ENCODE data around the gene TMEM181. TPM values are rescaled to one million over a fixed set of nuclear protein-coding genes. Genes with fewer than 3 reads are reported as not detected.

The TMEM181 gene
- total and polyA plus RNA-seq, 2 of the 13 experiments (the other 11 are each of a cell fraction or from before 2014, with no cell fraction given) = 59.1 to 108 TPM

- TF ChIP-seq, protein P1, sequence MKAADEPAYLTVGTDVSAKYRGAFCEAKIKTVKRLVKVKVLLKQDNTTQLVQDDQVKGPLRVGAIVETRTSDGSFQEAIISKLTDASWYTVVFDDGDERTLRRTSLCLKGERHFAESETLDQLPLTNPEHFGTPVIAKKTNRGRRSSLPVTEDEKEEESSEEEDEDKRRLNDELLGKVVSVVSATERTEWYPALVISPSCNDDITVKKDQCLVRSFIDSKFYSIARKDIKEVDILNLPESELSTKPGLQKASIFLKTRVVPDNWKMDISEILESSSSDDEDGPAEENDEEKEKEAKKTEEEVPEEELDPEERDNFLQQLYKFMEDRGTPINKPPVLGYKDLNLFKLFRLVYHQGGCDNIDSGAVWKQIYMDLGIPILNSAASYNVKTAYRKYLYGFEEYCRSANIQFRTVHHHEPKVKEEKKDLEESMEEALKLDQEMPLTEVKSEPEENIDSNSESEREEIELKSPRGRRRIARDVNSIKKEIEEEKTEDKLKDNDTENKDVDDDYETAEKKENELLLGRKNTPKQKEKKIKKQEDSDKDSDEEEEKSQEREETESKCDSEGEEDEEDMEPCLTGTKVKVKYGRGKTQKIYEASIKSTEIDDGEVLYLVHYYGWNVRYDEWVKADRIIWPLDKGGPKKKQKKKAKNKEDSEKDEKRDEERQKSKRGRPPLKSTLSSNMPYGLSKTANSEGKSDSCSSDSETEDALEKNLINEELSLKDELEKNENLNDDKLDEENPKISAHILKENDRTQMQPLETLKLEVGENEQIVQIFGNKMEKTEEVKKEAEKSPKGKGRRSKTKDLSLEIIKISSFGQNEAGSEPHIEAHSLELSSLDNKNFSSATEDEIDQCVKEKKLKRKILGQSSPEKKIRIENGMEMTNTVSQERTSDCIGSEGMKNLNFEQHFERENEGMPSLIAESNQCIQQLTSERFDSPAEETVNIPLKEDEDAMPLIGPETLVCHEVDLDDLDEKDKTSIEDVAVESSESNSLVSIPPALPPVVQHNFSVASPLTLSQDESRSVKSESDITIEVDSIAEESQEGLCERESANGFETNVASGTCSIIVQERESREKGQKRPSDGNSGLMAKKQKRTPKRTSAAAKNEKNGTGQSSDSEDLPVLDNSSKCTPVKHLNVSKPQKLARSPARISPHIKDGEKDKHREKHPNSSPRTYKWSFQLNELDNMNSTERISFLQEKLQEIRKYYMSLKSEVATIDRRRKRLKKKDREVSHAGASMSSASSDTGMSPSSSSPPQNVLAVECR (CRISPR knock-in tag; IDR thresholded peaks at IDR 0.05; ENCODE audit: borderline replicate concordance) = peak; percentile 96; the same call in 1 of the 2 replicates
- TF ChIP-seq TBX2 (CRISPR knock-in tag; IDR thresholded peaks at IDR 0.05; ENCODE audit: borderline replicate concordance) (peak; percentile 99), POLR2G (IDR thresholded peaks at IDR 0.05; ENCODE audit: low read depth, low read length) (peak; percentile 68; the same call in 1 of the 2 replicates), TOE1 (CRISPR knock-in tag; IDR thresholded peaks at IDR 0.05) (peak; percentile 46; the same call in 1 of the 2 replicates), RARG (CRISPR knock-in tag; IDR thresholded peaks at IDR 0.05; ENCODE audit: low read depth) (peak; percentile 89; the same call in 1 of the 2 replicates), ZNF496 (CRISPR knock-in tag; IDR thresholded peaks at IDR 0.05; ENCODE audit: insufficient replicate concordance) (no peak), SOX13 (IDR thresholded peaks at IDR 0.05) (no peak), SOX13 (CRISPR knock-in tag; conservative IDR thresholded peaks at IDR 0.05 in 1 of 2, IDR thresholded peaks at IDR 0.05 in 1 of 2) (peak in 1 of 2 experiments; percentile 92; a peak in 2 of 4 replicates), NFE2L1 (CRISPR knock-in tag; IDR thresholded peaks at IDR 0.05; ENCODE audit: borderline replicate concordance) (peak; percentile 51; the same call in 1 of the 2 replicates), ZNF382 (CRISPR knock-in tag; IDR thresholded peaks at IDR 0.05; ENCODE audit: borderline replicate concordance) (no peak), ERF (CRISPR knock-in tag; IDR thresholded peaks at IDR 0.05) (peak; percentile 99), ZNF704 (CRISPR knock-in tag; IDR thresholded peaks at IDR 0.05; ENCODE audit: borderline replicate concordance) (peak; percentile 76; the same call in 1 of the 2 replicates), PAF1 (CRISPR knock-in tag; IDR thresholded peaks at IDR 0.05) (peak; percentile 75; the same call in 1 of the 2 replicates), GMEB1 (CRISPR knock-in tag; IDR thresholded peaks at IDR 0.05; ENCODE audit: borderline replicate concordance) (peak; percentile 89), ZNF839 (CRISPR knock-in tag; IDR thresholded peaks at IDR 0.05; ENCODE audit: borderline replicate concordance) (peak; percentile 93), MXD1 (CRISPR knock-in tag; IDR thresholded peaks at IDR 0.05) (peak; percentile 99), PHB2 (IDR thresholded peaks at IDR 0.05; ENCODE audit: partially characterized antibody) (no peak), NFE2 (CRISPR knock-in tag; IDR thresholded peaks at IDR 0.05) (no peak), AGO2 (optimal IDR thresholded peaks at IDR 0.05; ENCODE audit: low read depth, low read length) (peak; percentile 65), PRMT3 (CRISPR knock-in tag; IDR thresholded peaks at IDR 0.05; ENCODE audit: borderline replicate concordance, low read depth) (peak; percentile 78; the same call in 1 of the 2 replicates), MXI1 (IDR thresholded peaks at IDR 0.05; ENCODE audit: borderline replicate concordance, low read depth, low read length) (peak; percentile 95; the same call in 2 of the 3 replicates)
Observed at GRCh38 chr6:158571826-158572652, 12.1 kb downstream of the TMEM181 start (continued).

Measured in HepG2 (cell line).